MM.1S (cell line): Measurements from ENCODE around the gene NTN5.

ENCODE experiments used
- DNase-seq: peaks from one replicate; pipeline ENCODE4 v3.0.0-alpha.2; 2015
- H2AFZ ChIP-seq: fragments of 300-600 bp; sonication (generic); 2 replicates; pipeline ENCODE4 v1.6.0; 2016; ENCODE audit warnings: antibody characterized with exemption, low read length
- H3F3A ChIP-seq: fragments of 300-600 bp; sonication (generic); 2 replicates; pipeline ENCODE4 v1.6.1; 2016; ENCODE audit warnings: mild to moderate bottlenecking, antibody characterized with exemption, low read length, moderate library complexity, mixed read lengths; ENCODE audit not compliant: insufficient read depth
- H3K27ac ChIP-seq: fragments of 300-600 bp; sonication (generic); 2 replicates; pipeline ENCODE4 v1.5.1; 2016; ENCODE audit warnings: mild to moderate bottlenecking, low read length
- H3K27me3 ChIP-seq: fragments of 300-600 bp; sonication (generic); replicated peaks from 2 replicates; pipeline ENCODE4 v1.6.0; 2016; ENCODE audit warnings: low read length; ENCODE audit not compliant: insufficient read depth
- H3K36me3 ChIP-seq: fragments of 300-600 bp; sonication (generic); replicated peaks from 2 replicates; pipeline ENCODE4 v1.6.1; 2016; ENCODE audit warnings: mild to moderate bottlenecking, low read length, mixed read lengths; ENCODE audit not compliant: insufficient read depth
- H3K4me1 ChIP-seq: fragments of 300-600 bp; sonication (generic); 2 replicates; pipeline ENCODE4 v1.6.1; 2016; ENCODE audit warnings: low read length, mixed read lengths
- H3K4me2 ChIP-seq: fragments of 300-600 bp; sonication (generic); 2 replicates; pipeline ENCODE4 v1.6.0; 2016; ENCODE audit warnings: low read depth, low read length
- H3K4me3 ChIP-seq: fragments of 300-600 bp; sonication (generic); 2 replicates; pipeline ENCODE4 v1.5.1; 2016; ENCODE audit warnings: low read length, mixed read lengths
- H3K79me2 ChIP-seq: fragments of 300-600 bp; sonication (generic); 2 replicates; pipeline ENCODE4 v1.6.1; 2016; ENCODE audit warnings: mixed run types, low read length, mixed read lengths
- H3K9ac ChIP-seq: fragments of 300-600 bp; sonication (generic); 2 replicates; pipeline ENCODE4 v1.6.1; 2016; ENCODE audit warnings: low read length, mixed read lengths
- H3K9me2 ChIP-seq: fragments of 300-600 bp; sonication (generic); replicated peaks from 2 replicates; pipeline ENCODE4 v1.6.1; 2016; ENCODE audit warnings: mild to moderate bottlenecking, low read length, mixed read lengths; ENCODE audit not compliant: insufficient read depth
- H3K9me3 ChIP-seq: fragments of 300-600 bp; sonication (generic); replicated peaks from 2 replicates; pipeline ENCODE4 v1.6.1; 2016; ENCODE audit warnings: mild to moderate bottlenecking, low read length, mixed read lengths; ENCODE audit not compliant: insufficient read depth
- H4K20me1 ChIP-seq: fragments of 300-600 bp; sonication (generic); 2 replicates; pipeline ENCODE4 v1.6.1; 2016; ENCODE audit warnings: mild to moderate bottlenecking, low read length, moderate library complexity, mixed read lengths; ENCODE audit not compliant: insufficient read depth
- EZH2 ChIP-seq: fragments of 300-600 bp; sonication (generic); optimal IDR thresholded peaks from 2 replicates; pipeline ENCODE3; 2017; ENCODE audit warnings: low read depth, mild to moderate bottlenecking, antibody characterized with exemption, low read length, mixed read lengths
- EZH2phosphoT487 ChIP-seq: fragments of 300-600 bp; sonication (generic); IDR thresholded peaks from 2 replicates; pipeline ENCODE4 v1.6.1; 2018; ENCODE audit warnings: antibody characterized with exemption, low read length
- TF ChIP-seq, protein P1 (sequence below): fragments of 300-600 bp; sonication (generic); IDR thresholded peaks from 2 replicates; pipeline ENCODE4 v1.5.1; 2016; ENCODE audit warnings: antibody characterized with exemption, low read length, mixed read lengths

NTN5 gene

DNA sequence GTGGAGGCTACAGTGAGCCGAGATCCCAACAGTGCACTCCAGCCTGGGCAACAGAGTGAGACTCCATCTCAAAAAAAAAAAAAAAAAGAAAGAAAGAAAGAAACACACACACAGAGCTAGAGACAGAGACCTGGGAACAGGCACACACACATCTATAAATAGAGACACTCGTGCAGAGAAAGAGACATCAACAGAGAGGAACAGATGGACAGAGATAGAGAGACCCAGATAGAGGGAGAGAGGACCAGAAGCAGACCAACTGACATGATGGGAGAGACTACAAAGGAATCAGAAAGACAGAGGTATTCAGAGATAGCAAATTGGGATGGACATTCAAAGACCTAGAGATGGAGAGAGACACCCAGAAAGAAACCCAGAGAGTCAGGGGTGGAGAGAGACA is 24.7 kb downstream of the NTN5 start:
- DNase-seq = no peak
- H3K4me2 ChIP-seq = no peak overlapping the region

DNA sequence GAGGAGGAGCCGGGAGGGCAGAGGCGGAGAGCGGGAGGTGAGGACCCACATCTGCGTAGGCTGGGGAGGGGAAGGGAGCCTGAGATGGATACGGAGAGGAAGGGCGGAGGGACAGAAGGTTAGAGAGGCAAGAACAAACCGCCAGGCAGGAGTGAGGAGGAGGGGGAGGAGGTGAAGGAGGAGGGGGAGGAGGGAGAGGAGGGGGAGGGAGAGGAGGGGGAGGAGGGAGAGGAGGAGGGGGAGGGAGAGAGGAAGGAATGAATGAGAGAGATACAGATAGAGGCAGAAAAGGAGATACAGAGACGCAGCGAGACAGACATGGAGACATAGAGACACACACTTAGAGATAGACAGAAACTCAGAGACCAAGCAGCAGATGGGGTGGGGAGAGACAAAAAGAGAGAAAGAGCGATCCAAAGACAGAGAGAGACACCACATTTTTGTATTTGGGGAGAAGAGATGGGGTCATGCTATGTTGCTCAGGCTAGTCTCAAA is 26.0 kb downstream of the NTN5 start:
- Histone ChIP-seq H3K79me2 (no peaks in the 10 kb centered on the region), H3K4me1 (peaks cover 7% of the 10 kb centered on the region; the same call in 1 of the 2 replicates), H3K27me3 (peaks cover 32% of the 10 kb centered on the region), H3K9me3 (no peaks in the 10 kb centered on the region), H4K20me1 (no peaks in the 10 kb centered on the region), H3K27ac (no peak overlapping the region), H3K4me3 (peak overlapping the region; percentile 57), H3K9me2 (no peaks in the 10 kb centered on the region), H3K4me2 (peak overlapping the region; percentile 81), H2AFZ (peak overlapping the region; percentile 68), H3K9ac (no peak overlapping the region), H3F3A (no peaks in the 10 kb centered on the region; the same call in 1 of the 2 replicates), H3K36me3 (no peaks in the 10 kb centered on the region)
- DNase-seq = no peak
- TF ChIP-seq EZH2 (no peak), EZH2phosphoT487 (no peak)
- TF ChIP-seq, protein P1, sequence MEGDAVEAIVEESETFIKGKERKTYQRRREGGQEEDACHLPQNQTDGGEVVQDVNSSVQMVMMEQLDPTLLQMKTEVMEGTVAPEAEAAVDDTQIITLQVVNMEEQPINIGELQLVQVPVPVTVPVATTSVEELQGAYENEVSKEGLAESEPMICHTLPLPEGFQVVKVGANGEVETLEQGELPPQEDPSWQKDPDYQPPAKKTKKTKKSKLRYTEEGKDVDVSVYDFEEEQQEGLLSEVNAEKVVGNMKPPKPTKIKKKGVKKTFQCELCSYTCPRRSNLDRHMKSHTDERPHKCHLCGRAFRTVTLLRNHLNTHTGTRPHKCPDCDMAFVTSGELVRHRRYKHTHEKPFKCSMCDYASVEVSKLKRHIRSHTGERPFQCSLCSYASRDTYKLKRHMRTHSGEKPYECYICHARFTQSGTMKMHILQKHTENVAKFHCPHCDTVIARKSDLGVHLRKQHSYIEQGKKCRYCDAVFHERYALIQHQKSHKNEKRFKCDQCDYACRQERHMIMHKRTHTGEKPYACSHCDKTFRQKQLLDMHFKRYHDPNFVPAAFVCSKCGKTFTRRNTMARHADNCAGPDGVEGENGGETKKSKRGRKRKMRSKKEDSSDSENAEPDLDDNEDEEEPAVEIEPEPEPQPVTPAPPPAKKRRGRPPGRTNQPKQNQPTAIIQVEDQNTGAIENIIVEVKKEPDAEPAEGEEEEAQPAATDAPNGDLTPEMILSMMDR = no peak

More for the DNA sequence above, 24.7 kb downstream of the NTN5 start:
- Histone ChIP-seq H3K9me3 (no peaks in the 10 kb centered on the region), H3K36me3 (no peaks in the 10 kb centered on the region), H3K27me3 (peaks cover 18% of the 10 kb centered on the region), H4K20me1 (no peaks in the 10 kb centered on the region), H2AFZ (no peak overlapping the region), H3K9me2 (no peaks in the 10 kb centered on the region), H3K9ac (no peak overlapping the region), H3K27ac (no peak overlapping the region), H3K4me3 (no peak overlapping the region), H3K4me1 (peaks cover 7% of the 10 kb centered on the region; the same call in 1 of the 2 replicates), H3K79me2 (no peaks in the 10 kb centered on the region), H3F3A (no peaks in the 10 kb centered on the region; the same call in 1 of the 2 replicates)
- TF ChIP-seq EZH2 (no peak), EZH2phosphoT487 (no peak)
- TF ChIP-seq, protein P1 = no peak

DNA sequence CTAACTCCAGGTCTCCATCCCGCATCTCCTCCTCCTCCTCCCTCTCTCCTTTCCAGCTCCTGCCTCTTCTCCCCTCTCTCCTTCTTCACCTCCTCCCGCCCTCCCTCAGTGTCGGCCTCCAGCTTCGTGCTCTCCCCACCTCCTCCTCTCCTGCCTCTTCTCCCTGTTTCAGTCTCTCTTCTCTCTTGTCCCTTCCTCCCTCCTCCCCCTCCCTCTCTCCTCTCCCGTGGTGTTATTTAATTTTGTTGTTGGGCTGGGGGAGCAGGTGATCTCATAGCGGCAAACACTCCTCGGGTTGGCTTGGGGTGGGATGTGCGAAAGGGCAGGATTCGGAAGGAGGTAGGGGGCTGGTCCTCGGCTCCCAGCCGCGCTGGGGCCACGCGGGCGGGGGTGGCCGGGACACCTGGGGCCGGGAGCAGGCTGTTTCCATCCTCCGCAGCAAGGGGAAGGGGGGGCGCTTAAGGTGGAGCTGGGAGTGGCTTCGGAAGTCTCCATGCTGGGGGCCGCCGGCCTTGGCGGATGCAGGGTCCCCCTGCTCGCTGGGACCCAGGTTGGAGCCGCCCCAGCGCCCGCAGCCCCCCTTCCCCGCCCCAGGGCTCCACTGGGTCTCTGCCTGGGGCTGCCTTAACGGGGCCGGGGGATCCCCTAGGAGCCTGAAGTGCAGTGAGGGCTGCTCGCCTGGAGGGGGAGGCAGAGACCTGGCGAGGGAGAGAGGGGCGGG is 26.7 kb downstream of the NTN5 start, which contains the start of gene CA11:
TSS of gene CA11 (minus strand) at position 187 of the 721 bp plus-strand sequence. CDS start 555 bp downstream, outside the sequence.
- H3K9me2 ChIP-seq = no peaks in the 10 kb centered on the region
- peak within 1 kb of the TSS; percentile 62 for H3K9ac ChIP-seq
- H3K9me3 ChIP-seq = no peaks in the 10 kb centered on the region
- no peaks in the 10 kb centered on the region for H4K20me1 ChIP-seq
- H3K4me2 ChIP-seq = peak within 1 kb of the TSS; percentile 81
- no peaks in the 10 kb centered on the region for H3K79me2 ChIP-seq
- H3K27ac ChIP-seq = no peak within 1 kb of the TSS; the same call in 1 of the 2 replicates
- no peaks in the 10 kb centered on the region for H3K36me3 ChIP-seq
- peak; percentile 82 for DNase-seq
- H3K4me1 ChIP-seq = peaks cover 7% of the 10 kb centered on the region; the same call in 1 of the 2 replicates
- TF ChIP-seq, protein P1 = peak; percentile 79
- no peak for TF ChIP-seq EZH2phosphoT487
- H2AFZ ChIP-seq = peak within 1 kb of the TSS; percentile 68
- H3K4me3 ChIP-seq = peak within 1 kb of the TSS; percentile 57
- no peaks in the 10 kb centered on the region; the same call in 1 of the 2 replicates for H3F3A ChIP-seq
- peaks cover 37% of the 10 kb centered on the region for H3K27me3 ChIP-seq
